NCI-H226 (cell line): ENCODE results near the gene EFCAB14.
"Not testable (repeated sequence)": the region's sequence is repeated elsewhere in the genome, so short reads cannot be mapped to it uniquely, and the experiment has no call there.

Experiments used
- DNase-seq: peaks from one replicate; pipeline ENCODE4 v3.0.0-alpha.2; 2015

EFCAB14 gene, protein sequence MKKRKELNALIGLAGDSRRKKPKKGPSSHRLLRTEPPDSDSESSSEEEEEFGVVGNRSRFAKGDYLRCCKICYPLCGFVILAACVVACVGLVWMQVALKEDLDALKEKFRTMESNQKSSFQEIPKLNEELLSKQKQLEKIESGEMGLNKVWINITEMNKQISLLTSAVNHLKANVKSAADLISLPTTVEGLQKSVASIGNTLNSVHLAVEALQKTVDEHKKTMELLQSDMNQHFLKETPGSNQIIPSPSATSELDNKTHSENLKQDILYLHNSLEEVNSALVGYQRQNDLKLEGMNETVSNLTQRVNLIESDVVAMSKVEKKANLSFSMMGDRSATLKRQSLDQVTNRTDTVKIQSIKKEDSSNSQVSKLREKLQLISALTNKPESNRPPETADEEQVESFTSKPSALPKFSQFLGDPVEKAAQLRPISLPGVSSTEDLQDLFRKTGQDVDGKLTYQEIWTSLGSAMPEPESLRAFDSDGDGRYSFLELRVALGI

DNA sequence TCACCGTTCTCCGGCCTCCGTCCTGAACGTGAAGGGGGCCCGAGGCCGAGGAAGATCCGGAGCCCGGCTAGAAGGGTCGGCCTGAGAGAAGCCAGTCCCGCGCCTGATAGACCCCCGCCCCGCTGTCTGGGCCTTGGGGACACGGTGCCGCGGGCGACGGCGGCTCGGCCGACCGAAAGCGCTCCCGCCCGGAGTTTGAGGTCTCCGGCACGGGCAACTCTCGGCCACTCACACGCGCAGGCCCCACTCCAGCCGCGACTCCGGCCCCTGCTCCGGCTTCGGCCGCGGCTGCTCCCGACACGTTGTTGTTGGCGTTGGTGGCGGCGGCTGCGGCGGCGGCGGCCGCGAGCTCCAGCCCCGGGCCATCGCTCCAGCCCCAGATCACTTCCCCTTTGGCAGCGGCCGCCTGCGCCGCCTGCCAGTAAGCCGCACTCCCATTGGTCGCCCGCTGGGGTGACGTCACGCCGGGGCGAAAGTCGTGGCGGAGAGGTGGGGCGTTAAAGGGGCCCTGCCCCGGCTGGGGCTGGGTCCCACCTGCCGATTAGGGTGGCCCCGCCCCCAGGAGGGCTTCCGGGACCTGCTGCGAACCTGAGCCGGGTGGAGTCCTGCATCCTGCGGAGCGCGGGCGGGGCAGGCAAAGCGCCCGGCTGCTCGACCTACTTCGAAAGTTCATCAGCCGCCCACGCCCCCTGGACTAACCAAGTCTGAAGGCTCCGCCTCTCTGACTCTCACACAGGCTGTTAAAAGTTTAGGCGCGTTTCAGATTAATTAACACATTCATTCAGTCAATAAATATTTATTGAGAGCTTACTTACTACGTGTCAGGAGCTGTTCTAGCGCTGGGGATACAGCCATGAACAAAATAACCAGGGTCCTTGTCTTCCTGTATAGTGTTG, at the start of gene EFCAB14:
EFCAB14 (minus strand) TSS at position 388 of the 896 bp plus-strand sequence. CDS start 1,027 bp downstream, outside the sequence.
- peak; percentile 85 for DNase-seq

DNA sequence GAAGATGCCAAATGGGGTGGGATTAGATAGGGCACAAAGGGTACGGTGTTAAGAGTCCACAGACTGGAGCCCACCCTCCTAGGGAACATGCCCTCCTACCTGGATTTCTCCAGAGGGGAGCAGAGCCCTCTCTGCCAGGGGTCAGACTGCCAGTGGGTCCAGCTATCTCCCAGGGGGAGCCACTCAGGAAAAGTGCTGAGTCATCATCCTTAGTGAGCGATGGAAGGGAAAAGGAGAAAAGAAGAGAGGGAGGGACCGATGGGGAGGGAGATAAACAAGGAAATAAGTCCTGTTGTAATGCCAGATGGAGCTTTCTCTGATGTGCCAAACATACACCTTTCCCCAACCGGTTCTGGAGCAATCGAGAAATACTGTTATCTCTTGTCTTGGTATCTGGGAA, 49.5 kb upstream of the EFCAB14 start:
- DNase-seq = no peak

DNA sequence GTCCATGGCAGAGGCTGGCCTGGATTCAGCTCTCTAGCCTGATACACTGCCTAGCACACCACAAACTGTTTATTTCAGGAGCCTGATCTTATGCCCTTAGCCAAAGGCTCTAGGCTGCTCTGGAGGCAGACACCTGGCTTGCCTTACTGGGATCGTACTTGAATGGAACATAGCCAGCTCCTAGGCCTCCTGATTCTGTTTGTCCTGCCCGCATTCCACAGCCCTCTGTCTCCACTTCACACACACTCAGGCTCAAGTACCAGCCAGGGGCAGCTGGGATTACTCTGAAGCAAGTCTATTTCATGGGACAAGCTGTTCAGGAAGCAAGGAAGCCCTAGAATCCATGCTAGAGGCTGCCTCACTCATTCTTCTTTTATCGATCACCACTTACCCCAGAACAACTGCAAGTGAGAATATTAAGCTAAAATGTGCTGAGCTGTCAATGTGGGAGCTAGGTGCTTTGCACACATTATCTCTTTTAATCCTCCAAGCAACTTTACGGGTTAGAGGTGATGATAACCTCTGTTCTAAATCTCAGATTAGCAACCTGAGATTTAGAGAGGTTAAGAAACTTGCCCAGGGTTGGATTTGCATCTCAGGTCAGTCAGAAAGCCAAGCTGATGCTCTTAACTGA, 48.9 kb upstream of the EFCAB14 start:
- no peak for DNase-seq

DNA sequence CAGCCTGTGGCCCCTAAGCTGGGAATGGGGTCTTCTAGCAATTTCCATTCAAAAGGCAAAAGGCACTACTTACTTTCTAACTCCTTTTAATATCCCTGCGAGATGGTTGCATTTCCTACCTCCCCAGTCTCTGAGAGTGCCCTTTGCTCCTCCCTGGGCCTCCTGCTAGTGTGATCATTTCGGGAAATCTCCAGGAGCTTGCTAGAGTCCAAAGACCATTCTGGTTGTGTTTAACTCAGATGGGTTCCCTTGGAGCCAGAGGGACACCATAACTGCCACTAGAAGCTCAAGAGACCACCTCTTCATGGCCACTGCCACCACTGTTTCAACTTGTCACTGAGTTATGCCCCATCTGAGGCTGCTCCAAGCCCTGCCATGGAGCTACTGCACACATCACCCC, 45.5 kb upstream of the EFCAB14 start:
- no peak for DNase-seq

DNA sequence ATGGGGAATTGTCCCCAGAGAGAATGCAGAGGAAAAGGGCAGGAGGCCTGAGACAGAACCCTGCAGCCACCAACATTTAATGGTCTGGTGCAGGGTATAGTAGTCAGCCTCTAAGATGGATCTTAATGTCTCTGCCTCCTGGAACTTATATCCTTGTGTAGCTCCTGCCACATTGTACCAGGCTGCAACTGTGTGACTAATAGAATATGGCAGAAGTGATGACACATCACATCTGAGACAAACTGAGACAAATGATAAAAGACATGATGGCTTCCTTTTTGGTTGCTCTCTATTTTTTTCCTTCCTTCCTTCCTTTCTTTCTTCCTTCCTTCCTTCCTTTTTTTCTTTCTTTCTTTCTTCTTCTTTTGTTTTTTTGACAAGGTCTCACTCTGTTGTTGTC, 42.8 kb upstream of the EFCAB14 start:
- no peak for DNase-seq

DNA sequence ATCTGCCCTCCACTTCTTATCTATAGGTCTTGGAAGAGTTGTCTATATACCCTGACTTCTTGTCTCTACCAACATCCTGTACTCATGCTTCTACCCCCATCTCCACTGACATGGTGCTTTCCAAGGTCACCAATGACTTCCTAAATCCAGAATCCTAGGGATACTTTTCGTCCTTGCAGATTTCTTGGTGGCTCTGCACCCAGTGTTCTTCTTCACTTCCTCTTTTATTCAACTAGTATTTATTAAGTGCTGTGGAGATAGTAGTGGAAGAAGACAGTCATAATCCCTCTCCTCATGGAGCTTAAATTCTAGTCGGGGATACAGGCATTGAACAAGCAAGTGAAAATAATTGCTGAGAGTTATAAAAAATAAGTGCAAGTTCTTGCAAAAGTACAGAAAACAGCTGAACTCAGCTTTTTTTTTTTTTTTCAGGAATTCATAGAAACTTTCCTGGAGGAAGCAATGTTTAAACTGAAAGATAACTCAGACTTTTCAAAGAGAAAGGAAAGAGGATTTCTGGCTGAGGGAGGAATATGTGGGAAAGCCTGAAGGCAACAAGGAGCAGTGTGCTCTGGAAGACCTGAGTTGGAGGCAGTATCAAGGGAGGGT, 41.7 kb upstream of the EFCAB14 start:
- no peak for DNase-seq

DNA sequence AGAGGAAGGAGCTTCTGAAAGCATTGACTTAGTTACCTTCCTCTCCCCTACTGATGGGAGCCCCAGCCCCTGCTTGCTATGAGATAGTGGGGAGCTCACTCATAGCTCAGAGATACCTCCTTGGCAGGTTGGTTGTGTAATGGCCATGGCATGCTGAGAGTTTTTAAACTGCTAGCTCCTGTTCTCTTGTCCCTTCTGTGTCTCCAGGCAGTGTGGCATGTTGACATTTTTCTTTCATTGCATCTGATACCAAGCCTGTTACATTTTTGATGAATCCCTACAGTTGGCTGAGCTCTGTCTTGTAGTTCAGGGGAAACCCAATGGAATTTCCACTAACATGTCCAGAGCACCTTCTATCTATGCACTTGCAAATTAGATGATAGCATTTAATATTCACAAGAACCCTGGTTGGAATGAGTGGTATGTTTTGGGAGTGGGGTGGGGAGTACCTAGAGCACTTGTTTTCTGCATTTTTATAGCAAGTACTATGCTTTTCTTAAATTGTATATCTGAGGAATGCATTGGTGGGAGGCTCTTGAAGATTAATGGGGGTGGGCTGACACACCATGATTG, 39.1 kb upstream of the EFCAB14 start:
- peak; percentile 61 for DNase-seq

DNA sequence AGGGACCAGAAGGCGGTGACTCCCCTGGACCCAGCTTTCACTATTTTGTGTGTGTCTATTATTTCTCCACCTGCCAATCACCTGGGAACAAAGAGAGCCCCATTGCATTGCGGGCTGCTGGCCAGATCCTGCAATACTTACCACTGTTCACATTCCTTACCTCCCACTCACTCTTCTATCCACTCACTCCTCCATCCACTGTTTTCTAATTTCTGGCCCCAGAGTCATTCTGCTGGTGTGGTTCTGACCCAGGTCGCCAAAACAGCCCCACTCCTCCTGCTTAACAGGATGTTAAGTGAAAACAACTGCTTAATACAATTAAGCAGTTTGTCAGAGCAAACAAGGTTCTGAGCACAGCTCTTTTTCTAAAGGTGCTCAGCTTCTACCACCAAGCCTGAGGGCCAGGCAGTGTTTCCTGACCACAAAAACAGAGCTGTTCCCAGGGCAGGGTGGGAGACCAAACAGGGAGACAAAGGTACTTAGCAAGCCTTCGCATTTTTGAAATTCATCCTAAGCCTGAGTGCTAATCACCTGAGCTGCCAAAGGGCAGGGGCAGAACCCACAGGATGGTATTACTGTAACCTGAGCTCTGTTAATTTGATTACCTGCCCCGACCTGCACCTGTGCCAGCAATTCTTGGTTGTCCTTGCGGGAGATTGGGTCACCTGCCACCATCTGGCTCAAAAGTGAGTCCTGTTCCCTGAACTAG, 38.5 kb upstream of the EFCAB14 start:
- peak; percentile 81 for DNase-seq

DNA sequence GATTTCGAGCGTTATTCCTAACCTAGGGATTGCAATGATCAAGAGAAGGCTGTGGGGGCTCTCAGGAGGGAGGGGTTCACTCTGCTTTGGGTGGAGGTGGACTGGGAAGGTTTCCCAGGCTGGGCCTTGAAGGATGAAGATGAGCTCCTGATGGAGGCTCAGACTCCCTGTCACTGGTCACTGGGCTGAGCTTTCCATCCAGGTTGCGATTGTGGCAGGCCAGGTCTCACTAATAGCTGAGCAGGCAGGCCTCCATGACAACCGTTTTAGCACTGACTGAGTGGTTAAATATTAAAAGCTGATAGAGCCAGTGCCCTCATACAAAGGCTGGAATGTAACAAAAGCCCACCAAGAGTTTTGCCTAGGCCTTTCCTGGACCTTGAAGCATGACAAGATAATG, 36.2 kb upstream of the EFCAB14 start:
- no peak for DNase-seq

DNA sequence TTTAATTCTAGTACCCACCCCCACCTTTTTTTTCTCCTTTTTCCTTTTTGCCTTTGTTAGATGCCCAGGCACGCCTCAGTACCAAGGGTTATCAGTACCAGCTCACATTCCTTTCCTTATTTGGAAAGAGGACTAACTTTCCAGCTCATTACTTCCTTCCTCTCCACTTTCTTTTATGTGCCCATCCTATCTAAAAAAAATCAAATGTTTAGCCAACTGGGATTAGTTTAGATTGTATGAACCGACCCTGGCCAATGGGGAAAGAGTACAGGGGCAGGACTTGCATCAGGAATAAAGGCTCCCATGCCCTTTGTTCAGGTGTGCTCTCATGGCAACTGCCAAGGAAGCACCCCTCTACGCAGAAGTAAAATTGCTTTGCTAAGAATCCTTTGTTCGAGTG, 35.8 kb upstream of the EFCAB14 start:
- DNase-seq = peak; percentile 40

DNA sequence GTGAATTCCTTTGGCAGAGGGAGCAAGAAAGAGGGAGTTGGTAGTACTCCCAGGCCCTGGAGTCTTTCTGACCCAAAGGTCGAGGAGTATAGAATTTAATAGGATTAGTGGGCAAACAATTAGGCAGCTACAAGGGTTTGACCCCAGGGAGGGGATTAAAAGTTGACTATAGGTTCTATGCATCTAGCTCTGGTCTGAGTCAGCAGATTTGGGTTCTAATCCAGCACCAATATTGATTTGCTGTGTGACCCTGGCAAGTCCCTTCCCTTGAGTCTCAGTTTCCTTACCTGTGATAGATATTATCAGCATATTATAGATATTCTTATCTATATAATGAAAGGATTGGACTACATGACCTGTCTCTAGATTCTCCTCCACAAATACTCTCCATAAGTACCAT, 35.1 kb upstream of the EFCAB14 start:
- DNase-seq = no peak

DNA sequence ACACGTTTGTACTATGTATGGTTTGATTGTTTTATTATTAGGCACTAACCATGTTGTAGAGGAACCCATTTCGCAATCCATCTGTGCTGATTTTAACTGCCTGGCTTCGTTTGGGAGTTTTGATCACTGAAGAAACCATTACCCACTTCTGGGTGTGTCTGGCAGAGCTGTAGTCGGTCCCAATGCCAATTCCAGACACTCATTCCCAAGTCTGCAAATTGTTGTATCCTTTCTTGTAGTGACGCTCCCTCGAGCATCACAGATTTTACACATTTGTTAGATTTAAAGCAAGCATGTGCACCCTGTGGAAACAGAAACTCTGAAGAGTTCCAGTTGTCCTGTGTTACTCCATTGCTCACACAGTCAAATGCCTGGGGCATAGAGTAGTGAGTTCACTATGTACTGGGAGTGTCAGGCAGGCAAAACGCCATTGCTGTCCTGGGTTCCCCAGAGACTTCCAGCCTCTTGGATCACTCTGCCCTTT, 31.0 kb upstream of the EFCAB14 start:
- DNase-seq = no peak

DNA sequence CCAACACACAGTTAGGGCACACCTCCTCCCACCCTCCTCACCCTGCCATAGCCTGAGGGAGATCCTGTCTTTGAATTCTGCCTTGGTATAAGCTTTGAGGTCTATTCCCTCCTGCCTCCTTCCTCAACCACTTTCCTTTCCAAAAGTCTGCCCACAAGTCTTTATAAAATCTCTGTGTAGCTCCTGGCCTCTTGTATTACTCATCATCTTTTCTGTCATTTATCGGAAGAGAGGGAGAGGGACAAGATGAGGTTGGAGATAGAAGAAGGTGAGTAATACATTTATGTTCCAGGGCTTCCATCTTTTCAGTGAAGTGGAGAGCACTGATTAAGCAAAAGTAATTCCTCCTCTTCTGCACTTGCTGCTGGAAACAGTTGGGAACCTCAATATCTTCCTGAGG, 30.5 kb upstream of the EFCAB14 start:
- no peak for DNase-seq

DNA sequence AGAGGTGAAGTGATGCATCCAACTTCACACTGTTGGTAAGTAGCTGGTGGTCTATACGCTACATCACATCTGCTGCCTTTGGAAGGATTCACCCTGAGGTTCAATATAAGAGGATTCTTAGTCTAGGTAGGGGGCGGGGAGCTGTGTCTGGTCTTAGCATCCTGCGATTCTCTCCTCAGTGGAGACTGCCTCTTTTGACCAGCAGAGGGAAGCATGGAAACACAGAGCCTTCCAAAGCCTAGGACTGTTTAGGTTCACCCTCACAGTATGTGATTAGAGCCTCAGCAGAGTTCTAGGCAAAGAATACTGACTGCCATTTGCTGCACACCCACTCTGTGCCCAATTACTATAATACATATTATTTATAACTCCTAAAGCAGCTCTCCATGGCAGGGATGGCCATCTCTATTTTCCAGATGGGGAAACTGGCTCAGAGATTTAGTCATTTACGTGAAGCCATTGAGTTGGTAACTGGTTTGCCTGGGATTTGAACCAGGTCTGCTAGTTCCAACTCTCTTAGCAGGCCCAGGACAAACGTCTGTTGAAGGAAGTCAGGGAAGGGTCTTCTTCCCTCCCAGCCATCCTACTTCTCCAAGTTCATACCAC, 28.9 kb upstream of the EFCAB14 start:
- DNase-seq = peak; percentile 35

DNA sequence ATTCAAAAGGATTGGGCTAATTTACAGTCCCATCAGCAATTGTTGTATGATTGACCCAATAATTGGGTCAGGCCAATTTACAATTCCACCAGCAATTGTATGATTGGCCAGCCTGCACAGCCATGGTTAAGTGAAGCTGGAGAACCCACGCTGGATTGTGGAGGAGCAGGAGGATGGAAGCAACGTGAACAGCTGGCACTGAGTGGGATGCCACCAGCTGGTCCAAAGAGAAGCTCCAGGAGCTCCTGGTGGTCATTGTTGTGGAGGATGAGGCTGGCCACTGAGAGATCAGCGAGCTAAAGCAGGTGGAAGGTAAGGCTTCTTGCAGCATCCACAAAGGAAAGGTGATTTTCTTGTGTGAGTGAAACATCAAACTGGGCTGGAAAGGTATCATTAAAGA, 23.2 kb upstream of the EFCAB14 start:
- no peak for DNase-seq

DNA sequence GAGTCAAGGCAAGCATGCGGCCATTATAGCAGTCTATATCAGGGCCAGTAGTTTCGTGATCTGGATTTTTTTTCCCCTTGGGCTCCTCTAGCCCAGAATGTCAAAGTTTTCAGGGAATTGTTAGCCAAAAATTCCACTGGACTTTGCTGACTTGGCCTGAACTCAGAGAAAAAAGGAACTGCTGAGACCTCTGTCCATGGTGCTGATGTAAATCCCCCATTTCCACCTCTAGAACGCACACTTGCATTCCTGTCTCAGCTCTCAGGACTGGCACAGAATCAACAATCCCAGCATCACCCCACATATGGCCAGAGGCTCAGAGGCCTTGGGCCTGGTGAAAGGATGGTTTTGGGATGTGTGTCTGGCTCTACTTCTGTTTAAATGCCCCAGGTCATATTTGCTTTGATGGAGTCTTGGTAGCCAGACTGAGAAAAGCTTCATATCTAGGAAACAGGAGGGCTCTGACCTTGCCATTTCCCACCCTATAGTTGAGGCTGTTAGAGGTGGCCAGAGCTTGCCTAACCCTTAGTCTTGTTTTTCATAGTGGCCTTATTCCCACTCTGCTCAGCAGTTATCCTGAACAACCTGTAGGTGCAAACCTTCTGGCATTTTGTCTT, 16.9 kb upstream of the EFCAB14 start:
- peak; percentile 61 for DNase-seq

DNA sequence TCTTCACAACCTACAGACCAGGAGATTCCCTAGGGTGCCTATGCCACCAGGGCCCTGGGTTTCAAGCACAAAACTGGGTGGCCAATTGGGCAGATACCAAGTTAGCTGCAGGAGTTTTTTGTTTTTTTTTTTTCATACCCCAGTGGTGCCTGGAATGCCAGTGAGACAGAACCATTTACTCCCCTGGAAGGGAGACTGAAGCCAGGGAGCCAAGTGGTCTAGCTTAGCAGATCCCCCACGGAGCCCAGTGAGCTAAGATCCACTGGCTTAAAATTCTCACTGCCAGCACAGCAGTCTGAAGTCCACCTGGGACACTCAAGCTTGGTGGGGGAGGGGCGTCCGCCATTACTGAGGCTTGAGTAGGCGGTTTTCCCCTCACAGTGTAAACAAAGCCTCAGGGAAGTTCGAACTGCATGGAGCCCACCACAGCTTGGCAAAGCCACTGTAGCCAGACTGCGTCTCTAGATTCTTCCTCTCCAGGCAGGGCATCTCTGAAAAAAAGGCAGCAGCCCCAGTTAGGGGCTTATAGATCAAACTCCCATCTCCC, 9.5 kb upstream of the EFCAB14 start:
- DNase-seq = not testable (repeated sequence)

DNA sequence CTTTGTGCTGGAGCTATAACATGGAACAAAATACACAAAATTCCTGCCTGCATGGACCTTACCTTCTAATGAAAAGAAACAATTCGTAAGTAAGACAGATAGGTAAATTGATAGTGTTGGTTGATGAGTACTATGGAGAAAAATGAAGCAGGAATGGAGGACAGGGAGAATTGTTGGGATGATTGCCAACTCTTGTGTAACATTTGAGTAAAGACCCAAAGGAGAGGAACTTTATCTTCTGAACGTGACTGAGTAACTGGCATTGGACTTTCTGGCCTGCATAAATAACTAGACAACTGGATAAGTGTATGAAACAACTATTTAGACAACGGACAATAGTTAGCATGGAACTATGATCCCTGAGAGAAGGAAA, 6.8 kb upstream of the EFCAB14 start:
- DNase-seq = peak; percentile 69

DNA sequence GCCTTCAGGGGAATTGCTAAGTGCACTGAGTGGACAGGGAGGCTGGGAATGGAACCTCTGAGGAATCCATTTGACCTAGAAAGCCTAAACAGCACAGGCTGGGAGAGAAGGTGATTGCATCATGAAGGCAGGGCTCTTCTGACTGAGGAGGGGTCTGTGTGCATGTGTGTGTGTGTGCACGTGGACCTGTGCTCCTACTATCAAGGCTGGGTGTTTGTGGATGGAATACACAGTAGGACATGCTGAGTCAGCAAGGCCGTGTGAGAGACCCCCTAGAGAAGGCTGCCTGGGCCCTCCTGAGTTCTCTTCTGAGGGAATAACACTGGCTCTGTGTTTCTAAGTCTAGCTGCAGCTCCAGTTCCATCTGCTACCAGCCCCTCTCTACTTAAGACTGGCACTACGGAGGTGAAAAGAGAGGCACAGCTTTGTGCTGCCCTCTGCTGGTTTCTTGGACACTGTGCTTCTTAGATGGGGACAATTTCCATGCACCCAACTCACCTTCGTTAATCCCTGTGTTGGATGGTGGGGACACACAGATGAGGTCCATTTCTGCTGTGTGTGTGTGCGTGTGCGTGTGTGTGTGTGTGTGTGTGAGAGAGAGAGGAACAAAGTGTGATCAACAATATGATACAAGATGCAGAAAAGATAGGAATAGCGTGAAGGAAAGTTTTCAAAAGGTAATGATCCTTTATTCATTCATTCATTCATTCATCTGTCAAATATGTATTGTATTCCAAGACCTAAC, 6.2 kb upstream of the EFCAB14 start:
- peak; percentile 37 for DNase-seq

DNA sequence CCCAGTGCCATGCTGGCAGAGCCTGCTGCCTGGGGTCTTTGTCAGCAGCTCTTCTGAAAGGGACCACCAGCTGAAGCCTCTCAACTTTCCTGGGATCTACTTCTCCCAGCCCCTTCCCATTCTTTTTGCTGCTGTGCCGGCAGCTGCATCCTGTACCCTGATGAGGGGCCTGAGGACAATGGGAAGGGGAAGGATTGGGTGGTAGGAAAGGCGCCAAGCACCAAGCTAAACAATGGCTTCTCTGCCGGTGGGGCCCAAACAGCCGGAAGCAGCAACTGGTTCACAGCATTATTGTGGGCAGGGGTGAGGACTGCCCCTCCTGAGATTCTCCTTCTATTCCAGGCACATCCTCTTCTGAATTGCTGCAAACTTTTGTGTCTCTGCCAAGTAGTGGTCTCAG, 5.0 kb upstream of the EFCAB14 start:
- DNase-seq = no peak
